T-helper 2 cell (primary cell): ENCODE results near the gene ACP7.
"Not testable (repeated sequence)": the region's sequence is repeated elsewhere in the genome, so short reads cannot be mapped to it uniquely, and the experiment has no call there.

Source experiments
- DNase-seq, 5 experiments: peaks; one replicate each; pipeline versions ENCODE4 v3.0.0 to v3.0.0-alpha.2; 2012 to 2022

Gene ACP7

DNA sequence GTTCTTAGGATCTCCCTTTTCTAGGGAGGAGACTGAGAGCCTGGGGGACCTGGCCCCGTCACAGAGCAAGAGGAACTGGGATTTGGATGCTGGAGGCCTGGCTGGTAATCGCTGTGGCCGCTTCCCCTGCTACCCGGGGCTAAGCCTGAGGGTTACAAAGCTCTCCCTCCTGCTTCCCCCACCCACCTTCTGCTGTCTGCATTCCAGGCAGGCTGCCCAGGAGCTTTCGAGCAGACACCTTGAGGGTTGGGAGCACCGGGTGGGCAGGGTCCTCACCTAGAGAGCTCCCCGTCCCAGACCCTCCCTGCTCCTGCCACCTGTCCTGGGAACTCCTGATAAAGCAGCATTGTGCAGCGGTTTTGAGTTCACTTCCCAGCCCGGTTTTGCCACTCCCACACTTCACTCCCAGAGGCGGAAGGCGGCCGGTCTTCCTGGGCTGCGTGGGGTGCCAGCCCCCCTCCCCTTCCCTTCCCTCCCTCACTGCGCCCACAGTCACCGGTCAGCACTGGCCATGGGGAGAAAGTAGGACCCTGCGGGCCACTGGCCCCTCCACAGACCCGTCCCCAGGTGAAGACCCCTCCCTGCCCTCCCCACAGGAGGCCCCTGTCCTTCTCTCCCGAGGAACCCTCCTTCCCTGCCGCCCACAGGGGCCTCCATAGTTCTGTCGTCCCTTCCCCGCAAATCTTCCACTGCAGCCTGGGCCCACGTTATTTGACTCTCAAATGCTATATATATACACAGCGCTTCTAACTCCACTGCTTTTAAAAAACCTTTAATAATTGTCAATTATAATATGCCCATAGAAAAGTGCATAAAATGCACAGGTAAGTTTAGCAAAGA, 49.5 kb downstream of the ACP7 start:
- DNase-seq, result no peak

GRCh38 chr19:39135701-39136100, 51.5 kb downstream of the ACP7 start:
- DNase-seq, result no peak

GRCh38 chr19:39136225-39136940, 52.2 kb downstream of the ACP7 start:
- DNase-seq, result no peak

GRCh38 chr19:39137131-39137530, 53.0 kb downstream of the ACP7 start:
- DNase-seq, result no peak

- no peak for DNase-seq
These were observed 54.3 kb downstream of the ACP7 start for GRCh38 chr19:39138221-39139211.

- no peak for DNase-seq
These were observed 55.2 kb downstream of the ACP7 start for GRCh38 chr19:39139305-39139874.

GRCh38 chr19:39139971-39140453, 55.8 kb downstream of the ACP7 start:
- no peak for DNase-seq

DNA sequence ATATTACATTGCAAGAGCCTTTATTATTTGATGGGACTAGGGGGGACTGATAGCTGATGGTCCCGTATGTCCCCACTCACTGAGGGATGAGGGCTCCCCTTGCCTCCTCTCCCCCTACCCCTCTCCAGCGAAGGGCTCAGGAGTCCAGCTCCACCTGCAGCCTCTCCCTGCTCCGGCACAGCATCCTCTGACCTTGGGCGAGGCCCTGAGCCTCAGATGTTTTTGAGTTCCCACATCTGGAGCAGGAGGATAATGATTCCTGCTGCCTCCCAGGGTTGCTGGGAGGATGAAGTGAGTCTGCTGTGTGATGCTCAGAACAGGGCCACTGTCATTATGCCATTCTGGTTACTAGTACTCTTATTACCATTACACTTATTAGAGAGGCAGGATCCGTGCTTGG, 56.4 kb downstream of the ACP7 start:
- no peak for DNase-seq

GRCh38 chr19:39141929-39142328, 57.8 kb downstream of the ACP7 start:
- DNase-seq, result no peak

GRCh38 chr19:39142630-39143029, 58.5 kb downstream of the ACP7 start:
- no peak for DNase-seq

DNA sequence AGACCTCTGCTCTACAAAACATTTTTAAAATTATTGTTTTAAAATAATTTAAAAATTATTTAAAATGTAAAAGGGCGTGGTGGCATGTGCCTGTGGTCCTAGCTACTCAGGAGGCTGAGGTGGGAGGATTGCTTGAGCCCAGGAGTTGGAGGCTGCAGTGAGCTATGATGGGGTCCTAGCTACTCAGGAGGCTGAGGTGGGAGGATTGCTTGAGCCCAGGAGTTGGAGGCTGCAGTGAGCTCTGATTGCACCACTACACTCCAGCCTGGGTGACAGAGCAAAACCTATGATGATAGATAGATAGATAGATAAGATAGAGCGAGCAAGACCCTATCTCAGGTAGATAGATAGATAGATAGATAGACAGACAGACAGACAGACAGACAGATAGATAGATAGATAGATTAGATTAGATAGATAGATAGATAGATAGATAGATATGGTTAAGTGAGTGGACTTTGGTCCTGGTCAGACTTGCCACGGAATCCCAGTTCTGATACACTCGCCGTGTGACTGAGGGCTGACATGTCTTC, 59.7 kb downstream of the ACP7 start:
- DNase-seq, result not testable (repeated sequence)

DNA sequence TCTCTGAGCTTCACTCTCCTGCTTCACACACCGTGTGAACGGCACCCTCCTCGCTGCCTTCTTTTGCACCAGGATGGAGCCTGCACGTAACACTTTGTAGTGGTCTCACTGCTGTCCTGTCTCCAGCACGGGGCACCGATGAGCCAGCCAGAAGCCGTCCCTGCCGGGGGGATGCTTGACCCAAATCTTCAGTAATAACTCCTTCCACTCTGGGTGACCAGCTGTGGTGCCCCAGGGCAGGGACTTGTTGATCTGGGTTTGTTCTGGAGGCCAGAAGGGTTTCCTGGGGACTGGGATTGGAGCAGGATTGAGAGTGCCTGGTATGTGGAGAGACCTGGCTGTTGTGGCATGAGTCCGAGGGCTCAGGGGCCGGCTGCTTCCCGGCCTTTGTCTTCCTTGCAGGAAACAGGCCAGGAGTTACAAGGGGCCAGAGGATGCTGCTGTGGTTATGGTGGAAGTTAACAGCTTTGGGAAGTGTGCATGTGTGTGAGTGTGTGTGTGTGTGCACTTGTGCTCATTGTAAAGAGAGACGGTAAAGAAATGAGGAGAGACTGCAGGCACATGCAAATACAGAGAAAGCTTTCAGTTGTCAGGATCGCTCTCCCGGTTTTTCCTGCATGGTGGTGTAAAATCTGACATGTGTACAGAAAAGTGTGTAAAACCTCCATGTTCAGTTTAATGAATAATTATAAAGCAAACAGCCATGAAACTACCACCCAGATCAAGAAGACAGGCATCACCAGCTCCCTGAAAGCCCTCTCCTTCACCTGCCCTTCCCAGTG, 60.3 kb downstream of the ACP7 start:
- no peak for DNase-seq

GRCh38 chr19:39145180-39145953, 61.2 kb downstream of the ACP7 start:
- DNase-seq, result no peak

- no peak for DNase-seq
These were observed 61.9 kb downstream of the ACP7 start for GRCh38 chr19:39146091-39146490.

DNA sequence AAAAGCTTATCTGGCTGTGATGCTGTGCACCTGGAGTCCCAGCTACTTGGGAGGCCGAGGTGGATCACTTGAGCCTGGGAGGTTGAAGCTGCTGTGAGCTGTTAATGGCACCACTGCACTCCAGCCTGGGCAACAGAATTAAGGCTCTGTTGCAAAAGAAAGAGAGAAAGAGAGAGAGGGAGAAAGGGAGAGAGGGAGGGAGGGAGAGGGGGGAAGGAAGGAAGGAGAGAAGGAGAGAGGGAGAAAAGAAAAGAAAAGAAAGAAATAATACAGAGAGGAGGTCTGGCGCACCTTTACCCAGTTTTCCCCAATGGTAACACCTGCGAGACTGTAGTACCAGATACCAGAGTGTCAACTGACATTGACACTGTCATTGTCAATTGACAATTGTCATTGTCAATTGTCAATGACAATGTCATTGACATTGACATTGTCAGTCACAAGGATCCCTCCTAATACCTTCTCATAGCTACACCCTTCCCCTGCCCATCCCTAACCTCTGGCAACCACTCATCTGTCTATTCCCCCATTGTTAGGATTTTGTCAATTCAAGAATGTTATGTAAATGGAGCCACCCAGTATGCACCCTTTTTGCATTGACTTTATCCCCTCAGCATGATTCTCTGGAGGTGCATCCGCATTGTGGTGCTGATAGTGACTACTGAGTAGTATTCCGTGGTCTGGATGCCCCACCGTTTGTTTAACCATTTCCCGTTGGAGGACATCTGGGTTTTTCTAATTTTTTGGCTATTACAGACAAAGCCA, 62.7 kb downstream of the ACP7 start:
- no peak for DNase-seq

GRCh38 chr19:39147480-39147879, 63.3 kb downstream of the ACP7 start:
- DNase-seq, result no peak

GRCh38 chr19:39148939-39149529, 64.9 kb downstream of the ACP7 start:
- DNase-seq, result no peak

GRCh38 chr19:39150235-39150634, 66.1 kb downstream of the ACP7 start:
- no peak for DNase-seq
